EH (cell line): ENCODE measurements around the gene SLC50A1.
"Not testable (repeated sequence)": the region's sequence is repeated elsewhere in the genome, so short reads cannot be mapped to it uniquely, and the experiment has no call there.

ENCODE experiments used
- DNase-seq: peaks from one replicate; pipeline ENCODE4 v3.0.0-alpha.2; 2015; ENCODE audit warnings: low read depth

SLC50A1 gene

GRCh38 chr1:155134880-155135414 is 705 bp upstream of the SLC50A1 start:
- peak; percentile 94 for DNase-seq

GRCh38 chr1:155136748-155137147 is 1.1 kb downstream of the SLC50A1 start:
- no peak for DNase-seq

- no peak for DNase-seq
Observed at GRCh38 chr1:155137154-155137949, 1.7 kb downstream of the SLC50A1 start.

GRCh38 chr1:155139895-155140629 is 4.4 kb downstream of the SLC50A1 start, which contains the start of gene DPM3:
TSS of gene DPM3 (minus strand) at chr1:155140531. CDS start at chr1:155140240, 291 bp downstream.
- DNase-seq, result peak; percentile 79

GRCh38 chr1:155140630-155140953 is 4.9 kb downstream of the SLC50A1 start:
- DNase-seq, result no peak

- no peak for DNase-seq
Observed at GRCh38 chr1:155141749-155142148, 6.1 kb downstream of the SLC50A1 start.

- no peak for DNase-seq
Observed at GRCh38 chr1:155145491-155145890, 9.8 kb downstream of the SLC50A1 start.

- not testable (repeated sequence) for DNase-seq
Observed at GRCh38 chr1:155155996-155156643, 20.5 kb downstream of the SLC50A1 start.

- no peak for DNase-seq
Observed at GRCh38 chr1:155158991-155159390, 23.3 kb downstream of the SLC50A1 start.

GRCh38 chr1:155160128-155160527 is 24.5 kb downstream of the SLC50A1 start:
- DNase-seq, result no peak

GRCh38 chr1:155162631-155163030 is 27.0 kb downstream of the SLC50A1 start:
- not testable (repeated sequence) for DNase-seq

GRCh38 chr1:155163785-155164184 is 28.1 kb downstream of the SLC50A1 start:
- not testable (repeated sequence) for DNase-seq

- not testable (repeated sequence) for DNase-seq
Observed at GRCh38 chr1:155164625-155165024, 29.0 kb downstream of the SLC50A1 start.

- no peak for DNase-seq
Observed at GRCh38 chr1:155166051-155166470, 30.4 kb downstream of the SLC50A1 start.

- no peak for DNase-seq
Observed at GRCh38 chr1:155166471-155167165, 31.0 kb downstream of the SLC50A1 start.

- peak; percentile 82 for DNase-seq
Observed at GRCh38 chr1:155167166-155168104, 31.8 kb downstream of the SLC50A1 start.

- not testable (repeated sequence) for DNase-seq
Observed at GRCh38 chr1:155168105-155168445, 32.4 kb downstream of the SLC50A1 start.

GRCh38 chr1:155168456-155169210 is 33.0 kb downstream of the SLC50A1 start:
- DNase-seq, result no peak

- DNase-seq, result no peak
Observed at GRCh38 chr1:155169541-155169940, 33.9 kb downstream of the SLC50A1 start.
